ENCODE measurements around the gene FDXR. TPM values are rescaled to one million over a fixed set of nuclear protein-coding genes. Genes with fewer than 3 reads are reported as not detected.

The FDXR gene
- total and polyA plus RNA-seq, 2 donors (not counting 3 experiments of a cell fraction or from before 2014, with no cell fraction given), result 19.7 to 33.4 TPM

DNA sequence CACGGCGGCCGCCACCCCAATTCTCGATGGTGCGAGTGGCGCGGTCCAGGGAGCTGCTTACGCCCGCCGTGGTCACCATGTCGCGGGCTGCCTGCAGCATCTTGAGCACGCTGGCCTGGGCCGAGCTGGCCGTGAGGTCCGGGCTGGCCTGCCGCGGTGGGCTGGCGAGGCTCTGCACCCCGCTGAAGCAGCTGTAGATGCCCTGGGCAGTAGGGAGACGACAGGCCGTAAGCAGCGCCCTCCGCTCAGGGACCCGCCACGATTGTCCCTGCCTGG lies 29.5 kb downstream of the FDXR start:
- H3K9me3 ChIP-seq (replicated peaks; ENCODE audit: control insufficient read depth, insufficient read depth, low read length), result no peaks in the 10 kb centered on the region
- H2AFZ ChIP-seq (ENCODE audit: low read depth, low read length), result no peak overlapping the region
- FAIRE-seq, result no peak
- DNase-seq (ENCODE audit: low read depth, low spot score), result no peak
- H3K9me1 ChIP-seq (replicated peaks; ENCODE audit: control insufficient read depth, extremely low read depth, insufficient read depth, low read length), result no peaks in the 10 kb centered on the region
- H4K20me1 ChIP-seq (replicated peaks; ENCODE audit: control insufficient read depth, extremely low read depth, insufficient read depth, low read length), result no peaks in the 10 kb centered on the region
- no peak overlapping the region for H3K4me3 ChIP-seq (replicated peaks in 1 of 3; ENCODE audit: insufficient read depth in 1 of 3, low read depth in 1 of 3, low read length in 3 of 3)
- CTCF ChIA-PET, result interaction anchor here (0.6 to 11.7 kb wide), 26 partner anchors 9 to 132 kb away, joined by 3 to 227 read pairs (median 6); partner anchors contain the start of genes FDXR and GRIN2C
- no peaks in the 10 kb centered on the region for H3K36me3 ChIP-seq (ENCODE audit: control insufficient read depth in 2 of 2, extremely low read depth in 1 of 2, insufficient read depth in 2 of 2, low read length in 2 of 2)
- no peaks in the 10 kb centered on the region for H3K4me1 ChIP-seq (ENCODE audit: control insufficient read depth, extremely low read depth, insufficient read depth, low read length)
- POLR2A ChIA-PET, result interaction anchor here (0.7 to 1.0 kb wide), 2 partner anchors 30 to 114 kb away, joined by 3 to 8 read pairs; partner anchors contain the start of gene FDXR
- H3K9ac ChIP-seq (replicated peaks; ENCODE audit: extremely low read depth, insufficient read depth, low read length), result no peak overlapping the region
- H3K27ac ChIP-seq (ENCODE audit: insufficient read depth, low read depth, low read length), result no peak overlapping the region
- intact Hi-C loops (cut with micrococcal nuclease) (loop anchor here (1.0 kb wide), 1 partner anchor 18 kb away; no protein-coding TSS in a partner anchor), dilution Hi-C loops (cut with MboI; ENCODE audit: extremely low pct_ligation_motif_present, low sequenced_read_pairs) (no loop called here)
- no peaks in the 10 kb centered on the region for H3K79me2 ChIP-seq (ENCODE audit: control insufficient read depth, insufficient read depth, low read length)
- TF ChIP-seq, protein P1, sequence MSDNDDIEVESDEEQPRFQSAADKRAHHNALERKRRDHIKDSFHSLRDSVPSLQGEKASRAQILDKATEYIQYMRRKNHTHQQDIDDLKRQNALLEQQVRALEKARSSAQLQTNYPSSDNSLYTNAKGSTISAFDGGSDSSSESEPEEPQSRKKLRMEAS (IDR thresholded peaks at IDR 0.05; ENCODE audit: insufficient read depth, insufficient read length), result no peak
- TF ChIP-seq GATA2 (IDR thresholded peaks at IDR 0.05; ENCODE audit: insufficient read depth, insufficient read length, low read depth, low read length), result no peak
- TF ChIP-seq MYC (IDR thresholded peaks at IDR 0.05; ENCODE audit: low read depth, low read length), result no peak
- TF ChIP-seq, protein P2, sequence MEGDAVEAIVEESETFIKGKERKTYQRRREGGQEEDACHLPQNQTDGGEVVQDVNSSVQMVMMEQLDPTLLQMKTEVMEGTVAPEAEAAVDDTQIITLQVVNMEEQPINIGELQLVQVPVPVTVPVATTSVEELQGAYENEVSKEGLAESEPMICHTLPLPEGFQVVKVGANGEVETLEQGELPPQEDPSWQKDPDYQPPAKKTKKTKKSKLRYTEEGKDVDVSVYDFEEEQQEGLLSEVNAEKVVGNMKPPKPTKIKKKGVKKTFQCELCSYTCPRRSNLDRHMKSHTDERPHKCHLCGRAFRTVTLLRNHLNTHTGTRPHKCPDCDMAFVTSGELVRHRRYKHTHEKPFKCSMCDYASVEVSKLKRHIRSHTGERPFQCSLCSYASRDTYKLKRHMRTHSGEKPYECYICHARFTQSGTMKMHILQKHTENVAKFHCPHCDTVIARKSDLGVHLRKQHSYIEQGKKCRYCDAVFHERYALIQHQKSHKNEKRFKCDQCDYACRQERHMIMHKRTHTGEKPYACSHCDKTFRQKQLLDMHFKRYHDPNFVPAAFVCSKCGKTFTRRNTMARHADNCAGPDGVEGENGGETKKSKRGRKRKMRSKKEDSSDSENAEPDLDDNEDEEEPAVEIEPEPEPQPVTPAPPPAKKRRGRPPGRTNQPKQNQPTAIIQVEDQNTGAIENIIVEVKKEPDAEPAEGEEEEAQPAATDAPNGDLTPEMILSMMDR (IDR thresholded peaks at IDR 0.05; ENCODE audit: extremely low read depth in 1 of 2, insufficient read depth in 1 of 2, low read depth in 1 of 2, low read length in 2 of 2), result no peak
- no peak for TF ChIP-seq POLR2A (IDR thresholded peaks at IDR 0.05; ENCODE audit: low read depth, low read length)
- no peak for TF ChIP-seq POLR2AphosphoS5 (IDR thresholded peaks at IDR 0.05; ENCODE audit: insufficient read depth, low read depth, low read length)
- H3K27me3 ChIP-seq (ENCODE audit: control insufficient read depth in 2 of 2, insufficient read depth in 2 of 2, low read length in 2 of 2), result no peaks in the 10 kb centered on the region
- no peak overlapping the region for H3K4me2 ChIP-seq (ENCODE audit: insufficient read depth, low read length)
- BruUV-seq (replicated peaks), result no TSS peak

All from endothelial cell of umbilical vein (primary cell).